ENCODE results near the gene SH3YL1.

DNA sequence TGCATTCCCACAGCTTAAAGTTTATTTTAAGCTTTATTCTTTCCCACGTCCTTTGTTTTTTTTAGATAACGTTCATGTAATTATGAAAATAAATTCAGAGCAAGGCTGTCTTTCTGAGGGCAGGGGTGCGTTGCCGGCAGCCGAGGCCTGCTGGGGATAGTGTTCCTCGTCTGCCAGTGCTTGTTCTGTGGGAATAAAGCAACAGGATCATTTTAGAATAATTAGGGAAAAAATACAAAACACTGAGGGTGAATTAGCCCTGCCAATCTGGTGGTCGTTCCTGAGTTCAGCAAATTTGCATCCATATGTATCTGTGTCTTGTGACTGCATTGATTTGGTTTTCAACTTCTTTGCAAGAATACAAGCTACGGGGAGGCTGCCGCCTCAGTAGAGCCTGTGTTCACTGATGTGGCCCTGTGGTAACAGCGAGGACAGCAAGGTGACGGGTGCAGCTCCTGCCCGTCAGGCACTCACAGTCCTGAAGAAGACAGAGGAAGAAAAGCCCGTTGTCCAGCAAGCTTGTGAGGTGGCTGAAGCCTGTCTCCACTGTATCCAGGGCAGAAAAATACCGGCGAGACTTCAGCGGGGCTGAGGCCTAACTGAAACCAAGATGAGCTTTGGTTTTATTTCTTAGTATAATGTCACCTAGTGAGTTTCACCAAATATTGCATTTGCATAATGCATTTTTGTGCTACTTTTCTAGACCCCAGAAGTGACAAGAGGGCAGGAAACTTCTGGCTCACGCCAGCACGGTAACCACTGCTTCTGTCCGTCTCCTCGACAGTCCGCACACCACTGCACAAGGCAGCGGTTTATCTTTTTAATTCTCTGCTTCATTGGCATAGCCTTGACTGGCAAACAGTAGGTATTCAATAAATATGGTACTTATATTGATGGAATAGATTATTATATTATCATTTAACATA is 64.5 kb downstream of the SH3YL1 start:
- TF ChIP-seq, protein P1, sequence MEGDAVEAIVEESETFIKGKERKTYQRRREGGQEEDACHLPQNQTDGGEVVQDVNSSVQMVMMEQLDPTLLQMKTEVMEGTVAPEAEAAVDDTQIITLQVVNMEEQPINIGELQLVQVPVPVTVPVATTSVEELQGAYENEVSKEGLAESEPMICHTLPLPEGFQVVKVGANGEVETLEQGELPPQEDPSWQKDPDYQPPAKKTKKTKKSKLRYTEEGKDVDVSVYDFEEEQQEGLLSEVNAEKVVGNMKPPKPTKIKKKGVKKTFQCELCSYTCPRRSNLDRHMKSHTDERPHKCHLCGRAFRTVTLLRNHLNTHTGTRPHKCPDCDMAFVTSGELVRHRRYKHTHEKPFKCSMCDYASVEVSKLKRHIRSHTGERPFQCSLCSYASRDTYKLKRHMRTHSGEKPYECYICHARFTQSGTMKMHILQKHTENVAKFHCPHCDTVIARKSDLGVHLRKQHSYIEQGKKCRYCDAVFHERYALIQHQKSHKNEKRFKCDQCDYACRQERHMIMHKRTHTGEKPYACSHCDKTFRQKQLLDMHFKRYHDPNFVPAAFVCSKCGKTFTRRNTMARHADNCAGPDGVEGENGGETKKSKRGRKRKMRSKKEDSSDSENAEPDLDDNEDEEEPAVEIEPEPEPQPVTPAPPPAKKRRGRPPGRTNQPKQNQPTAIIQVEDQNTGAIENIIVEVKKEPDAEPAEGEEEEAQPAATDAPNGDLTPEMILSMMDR (conservative IDR thresholded peaks at IDR 0.05), result no peak
- no peak for TF ChIP-seq EZH2 (IDR thresholded peaks at IDR 0.05; ENCODE audit: low read depth)
